Measurements from ENCODE around the gene P4HA1.
A peak's percentile ranks its signal among the peaks of the same experiment; 100 is the strongest.

Gene P4HA1

DNA sequence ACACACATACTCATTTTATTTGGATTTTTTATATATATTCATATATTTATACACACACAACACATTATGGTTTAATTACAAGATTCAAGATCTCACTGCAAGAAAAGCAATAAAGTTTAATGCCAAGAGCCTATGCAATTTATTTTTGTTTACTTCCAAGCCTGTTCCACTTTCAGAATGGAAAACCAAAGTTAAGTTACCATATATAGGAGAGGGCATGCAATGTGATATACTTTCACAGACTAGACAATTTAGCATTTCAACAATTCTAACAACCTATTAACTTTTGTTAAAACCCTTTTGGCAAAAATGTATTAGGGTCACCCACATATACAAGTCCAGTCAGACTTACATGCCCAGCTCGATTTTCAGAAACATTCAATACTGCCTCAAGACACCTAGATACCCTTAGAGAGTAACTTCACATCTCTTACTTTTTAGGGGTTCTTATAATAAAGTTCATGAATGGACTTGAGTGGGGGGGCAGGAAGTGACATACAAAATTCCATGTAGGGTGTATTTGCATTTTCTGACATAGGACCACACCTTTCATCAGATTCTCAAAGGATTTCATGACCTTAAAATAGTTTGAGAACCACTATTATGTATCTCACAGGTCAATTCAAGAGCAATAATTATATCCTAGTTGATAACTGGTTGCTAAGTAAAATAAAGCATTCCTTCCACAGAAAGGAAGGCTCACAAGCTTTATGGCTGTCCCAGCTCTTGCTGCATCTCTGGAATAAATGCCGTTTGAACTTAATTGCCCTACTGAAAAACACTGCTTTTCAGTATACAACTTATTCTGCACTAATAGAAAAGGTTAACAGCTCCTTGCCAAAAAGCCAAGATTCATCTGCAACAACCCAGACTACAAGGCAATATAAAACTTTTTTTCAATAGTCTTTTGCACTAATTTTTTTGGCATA is 2.5 kb downstream of the P4HA1 start:
- DNase-seq (ENCODE audit: low spot score) = no peak

DNA sequence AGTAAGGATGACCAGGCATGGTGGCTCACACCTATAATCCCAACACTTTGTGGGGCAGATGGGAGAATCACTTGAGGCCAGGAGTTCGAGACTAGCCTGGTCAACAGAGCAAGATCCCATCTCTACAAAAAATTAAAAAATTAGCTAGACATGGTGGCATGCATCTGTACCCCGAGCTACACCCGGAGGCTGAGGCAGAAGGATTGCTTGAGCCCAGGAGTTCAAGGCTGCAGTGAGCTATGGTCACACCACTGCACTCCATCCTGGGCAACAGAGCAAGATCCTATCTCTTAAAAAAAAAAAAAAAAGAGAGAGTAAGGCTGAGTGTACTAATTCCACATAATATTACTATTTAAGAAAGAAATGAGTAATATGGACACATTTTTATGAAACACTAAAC is 3.8 kb downstream of the P4HA1 start:
- no peak for DNase-seq (ENCODE audit: low spot score)

DNA sequence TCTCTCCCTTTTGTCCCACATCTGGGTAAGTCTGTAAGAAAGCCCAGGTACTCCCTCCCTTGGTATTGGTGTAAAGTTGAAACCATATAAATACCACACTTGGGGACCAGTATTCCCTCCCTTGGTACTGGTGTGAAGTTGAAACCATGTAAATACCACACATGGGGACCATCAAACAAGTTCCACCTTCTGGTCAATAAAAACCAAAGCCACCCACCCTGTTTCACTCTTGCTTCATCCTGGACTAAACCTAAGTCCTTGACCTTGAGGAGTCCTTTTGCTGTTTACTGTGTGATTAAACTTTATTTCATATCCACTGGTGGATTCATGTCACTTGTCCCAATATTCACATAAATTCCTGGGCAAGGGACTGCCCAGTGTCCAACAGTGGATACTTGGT is 8.4 kb downstream of the P4HA1 start:
- DNase-seq (ENCODE audit: low spot score) = no peak

GRCh38 chr10:73086816-73087215 is 9.8 kb downstream of the P4HA1 start:
- no peak for DNase-seq (ENCODE audit: low spot score)

- DNase-seq (ENCODE audit: low spot score) = no peak
Observed at GRCh38 chr10:73084209-73084608, 12.5 kb downstream of the P4HA1 start.

DNA sequence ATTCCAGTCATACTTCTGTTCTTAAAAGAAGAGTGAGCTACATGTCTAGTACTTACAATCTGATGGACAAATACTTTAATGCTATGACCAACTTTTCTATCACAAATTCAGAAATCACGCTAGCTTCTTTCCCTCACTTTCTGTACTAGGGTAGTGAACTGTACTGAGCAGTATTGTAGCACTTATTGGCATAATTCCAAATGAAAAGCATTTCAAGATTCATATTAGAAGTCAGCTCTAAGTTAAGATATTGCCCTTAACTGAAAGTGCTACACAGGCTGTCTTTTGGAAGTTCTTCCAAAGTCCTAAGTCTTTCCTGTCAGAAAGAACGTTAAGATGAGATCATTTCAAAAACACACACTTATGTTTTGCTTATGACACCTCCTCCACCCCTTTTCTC is 13.4 kb downstream of the P4HA1 start:
- no peak for DNase-seq (ENCODE audit: low spot score)

- no peak for DNase-seq (ENCODE audit: low spot score)
Observed at GRCh38 chr10:73079779-73080541, 16.7 kb downstream of the P4HA1 start.

DNA sequence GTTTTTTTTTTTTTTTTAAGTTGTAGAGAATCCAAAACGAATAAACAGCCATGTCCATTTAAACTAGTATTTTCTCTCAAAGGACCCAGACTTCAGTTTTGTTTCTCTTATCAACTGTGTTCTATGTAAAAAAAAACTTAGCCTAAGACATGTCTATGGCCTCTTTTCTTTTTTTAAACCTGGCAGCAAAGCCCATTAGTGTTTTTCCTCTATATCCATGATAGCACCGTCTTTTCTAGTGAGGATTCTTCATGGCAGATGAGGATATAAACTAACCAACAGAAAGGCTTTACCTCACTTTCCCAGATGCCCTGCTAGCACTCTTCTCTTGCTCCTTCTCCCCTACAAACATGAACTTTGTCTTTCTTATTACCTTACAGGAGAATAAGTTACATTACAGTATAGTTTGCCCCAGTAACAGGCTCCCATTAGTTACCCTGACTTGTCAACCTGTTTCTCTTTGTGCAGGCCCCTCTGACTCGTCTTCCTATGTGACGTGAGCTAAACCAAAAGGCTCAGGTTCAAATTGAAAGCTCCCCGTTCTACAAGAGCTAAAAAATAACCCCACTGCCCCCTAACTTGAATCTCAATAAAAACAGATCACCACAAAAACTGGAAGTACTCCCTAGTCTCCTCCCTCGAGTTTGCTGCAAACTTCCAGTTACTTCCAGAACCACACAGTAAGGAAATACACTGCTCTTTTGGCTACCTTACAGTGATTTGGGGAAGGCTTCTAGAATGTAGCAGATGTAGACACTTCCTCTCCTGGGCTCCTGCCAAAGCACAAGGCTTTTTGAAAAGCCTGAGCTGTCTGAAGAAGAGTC is 20.1 kb downstream of the P4HA1 start:
- DNase-seq (ENCODE audit: low spot score) = no peak

GRCh38 chr10:73075829-73076228 is 20.8 kb downstream of the P4HA1 start:
- no peak for DNase-seq (ENCODE audit: low spot score)

- no peak for DNase-seq (ENCODE audit: low spot score)
Observed at GRCh38 chr10:73073627-73074026, 23.0 kb downstream of the P4HA1 start.

DNA sequence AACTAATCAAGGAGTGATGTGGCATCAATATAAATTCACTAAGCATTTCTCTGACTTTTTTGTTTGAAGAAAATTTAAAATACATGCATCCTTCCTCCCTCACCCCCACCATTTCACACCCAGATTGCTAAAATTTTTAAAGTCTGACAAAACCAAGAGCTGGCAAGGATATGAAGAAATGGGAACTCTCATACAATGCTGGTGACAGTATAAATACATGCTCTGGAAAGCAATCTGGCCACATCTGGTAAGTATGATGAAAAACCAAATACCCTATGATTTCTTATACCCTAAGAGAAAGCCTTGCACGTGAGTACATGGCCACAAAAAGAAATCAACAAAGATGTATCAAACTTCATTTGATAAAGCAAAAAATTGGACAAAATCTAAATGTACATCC is 31.2 kb downstream of the P4HA1 start:
- DNase-seq (ENCODE audit: low spot score) = no peak

DNA sequence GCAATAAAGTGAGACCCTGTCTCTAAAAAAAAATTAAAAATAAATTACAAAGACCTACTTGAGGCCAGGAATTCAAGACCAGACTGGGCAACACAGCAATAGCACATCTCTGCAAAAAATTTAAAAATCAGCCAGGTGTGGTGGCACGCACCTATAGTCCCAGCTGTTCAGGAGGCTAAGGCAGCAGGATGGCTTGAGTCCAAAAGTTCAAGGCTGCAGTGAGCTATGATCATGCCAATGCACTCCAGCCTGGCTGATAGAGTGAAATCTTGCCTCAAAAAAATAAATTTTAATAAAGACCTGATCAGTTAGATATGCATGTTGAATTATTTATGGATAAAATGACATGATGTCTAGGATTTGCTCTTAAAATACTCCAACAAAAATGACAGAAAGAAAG is 34.9 kb downstream of the P4HA1 start:
- no peak for DNase-seq (ENCODE audit: low spot score)

- peak; percentile 56 for DNase-seq (ENCODE audit: low spot score)
Observed at GRCh38 chr10:73060738-73061635, 35.7 kb downstream of the P4HA1 start.

GRCh38 chr10:73060173-73060572 is 36.5 kb downstream of the P4HA1 start:
- no peak for DNase-seq (ENCODE audit: low spot score)

DNA sequence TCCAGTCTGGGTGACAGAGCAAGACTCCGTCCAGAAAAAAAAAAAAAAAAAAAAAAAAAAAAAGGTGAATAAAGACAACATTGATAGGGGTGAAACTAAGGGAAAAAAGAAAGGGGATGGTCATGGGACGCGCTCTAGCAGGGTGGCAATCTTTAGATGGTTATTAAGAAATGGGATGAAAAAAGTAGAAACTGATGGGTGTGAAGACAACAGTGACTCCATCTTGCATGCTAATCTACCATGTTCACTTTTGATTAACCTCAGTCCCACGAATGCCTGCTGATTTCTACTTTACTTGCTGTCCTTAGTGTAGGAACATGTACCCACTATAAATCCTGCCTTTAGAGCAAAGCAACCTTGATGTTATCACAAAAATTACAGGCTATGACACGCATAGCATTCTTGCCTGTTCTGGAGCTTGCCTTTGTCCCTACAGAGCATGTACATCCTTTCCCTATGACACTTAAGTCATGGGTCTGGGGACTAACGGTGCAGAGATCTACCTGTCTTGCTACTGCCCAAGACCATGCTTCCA is 38.5 kb downstream of the P4HA1 start:
- DNase-seq (ENCODE audit: low spot score) = no peak

GRCh38 chr10:73054286-73054685 is 42.4 kb downstream of the P4HA1 start:
- DNase-seq (ENCODE audit: low spot score) = no peak

- DNase-seq (ENCODE audit: low spot score) = no peak
Observed at GRCh38 chr10:73053275-73053674, 43.4 kb downstream of the P4HA1 start.

DNA sequence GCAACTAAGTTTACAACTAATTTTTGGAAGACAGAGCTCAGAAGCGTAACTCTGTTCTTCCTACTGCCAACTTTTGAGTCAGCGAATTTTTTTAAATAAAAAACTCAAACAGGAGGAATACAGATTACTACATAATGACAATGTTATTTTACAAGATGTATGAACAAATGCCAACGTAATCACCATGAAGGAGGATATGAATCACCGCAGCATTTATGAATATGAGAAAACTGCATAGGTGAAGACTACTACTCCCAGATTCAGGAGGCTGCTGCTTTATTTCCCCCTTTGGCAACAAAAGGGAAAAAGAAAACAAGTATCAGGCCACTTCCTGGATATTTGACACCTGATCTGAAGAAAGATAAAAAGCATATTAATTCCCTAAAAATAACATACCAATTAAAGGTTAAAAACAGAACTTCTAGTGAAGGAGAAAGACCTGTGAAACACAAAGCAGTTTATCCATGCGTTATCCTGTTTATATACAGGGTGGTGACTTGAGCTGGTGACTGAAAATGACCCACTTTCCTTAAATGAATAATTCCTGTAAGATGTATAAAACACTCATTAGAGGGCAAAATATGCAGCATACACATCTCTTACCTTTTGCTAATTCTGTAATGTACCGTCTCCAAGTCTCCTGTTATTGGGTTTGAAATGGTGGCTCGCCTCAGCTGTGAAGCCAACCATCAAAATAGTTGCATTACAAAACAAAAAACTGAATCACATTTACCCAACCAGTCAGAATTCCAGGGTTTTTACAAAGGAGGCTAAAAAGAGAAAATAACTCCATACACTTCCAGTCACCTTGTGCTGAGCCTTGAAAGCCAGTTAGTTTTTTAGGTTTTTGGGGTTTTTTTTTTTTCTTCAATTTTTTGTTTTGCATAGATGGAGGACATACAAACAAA is 52.0 kb downstream of the P4HA1 start:
- no peak for DNase-seq (ENCODE audit: low spot score)

DNA sequence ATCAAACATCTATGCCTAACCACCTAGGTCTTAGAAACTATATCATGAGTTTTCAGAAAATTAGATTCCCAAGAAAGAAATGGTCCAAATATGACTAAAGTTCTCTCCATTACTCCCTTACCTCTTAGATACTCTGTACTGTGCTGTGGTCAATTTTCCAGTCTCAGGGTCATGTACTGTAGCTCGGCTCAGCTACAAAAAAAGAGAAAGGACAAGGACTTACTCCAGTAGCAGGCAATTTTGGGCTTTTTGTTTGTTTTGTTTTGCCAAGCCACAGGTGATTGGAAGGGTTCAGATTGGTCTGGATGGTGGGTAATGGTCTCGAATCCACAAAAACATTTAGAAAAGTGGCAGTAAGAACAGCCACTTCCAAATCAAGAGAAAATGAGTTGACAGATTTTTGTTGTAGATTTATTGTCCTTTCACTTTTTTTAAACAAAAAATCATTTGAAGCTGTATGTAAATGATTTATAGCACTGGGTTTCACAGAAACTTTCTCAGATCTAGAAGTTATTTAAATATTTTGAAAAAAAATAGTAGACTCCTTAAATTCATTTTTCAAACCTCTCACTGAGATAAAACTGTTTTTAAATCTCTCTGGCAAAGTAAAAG is 52.8 kb downstream of the P4HA1 start:
- no peak for DNase-seq (ENCODE audit: low spot score)

- no peak for DNase-seq (ENCODE audit: low spot score)
Observed at GRCh38 chr10:73043319-73043718, 53.3 kb downstream of the P4HA1 start.
